ENCODE data around the gene FOSL2.

GRCh38 chr2:28377984-28378678, 14.5 kb upstream of the FOSL2 start:
- TF ChIP-seq, protein P1, sequence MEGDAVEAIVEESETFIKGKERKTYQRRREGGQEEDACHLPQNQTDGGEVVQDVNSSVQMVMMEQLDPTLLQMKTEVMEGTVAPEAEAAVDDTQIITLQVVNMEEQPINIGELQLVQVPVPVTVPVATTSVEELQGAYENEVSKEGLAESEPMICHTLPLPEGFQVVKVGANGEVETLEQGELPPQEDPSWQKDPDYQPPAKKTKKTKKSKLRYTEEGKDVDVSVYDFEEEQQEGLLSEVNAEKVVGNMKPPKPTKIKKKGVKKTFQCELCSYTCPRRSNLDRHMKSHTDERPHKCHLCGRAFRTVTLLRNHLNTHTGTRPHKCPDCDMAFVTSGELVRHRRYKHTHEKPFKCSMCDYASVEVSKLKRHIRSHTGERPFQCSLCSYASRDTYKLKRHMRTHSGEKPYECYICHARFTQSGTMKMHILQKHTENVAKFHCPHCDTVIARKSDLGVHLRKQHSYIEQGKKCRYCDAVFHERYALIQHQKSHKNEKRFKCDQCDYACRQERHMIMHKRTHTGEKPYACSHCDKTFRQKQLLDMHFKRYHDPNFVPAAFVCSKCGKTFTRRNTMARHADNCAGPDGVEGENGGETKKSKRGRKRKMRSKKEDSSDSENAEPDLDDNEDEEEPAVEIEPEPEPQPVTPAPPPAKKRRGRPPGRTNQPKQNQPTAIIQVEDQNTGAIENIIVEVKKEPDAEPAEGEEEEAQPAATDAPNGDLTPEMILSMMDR (IDR thresholded peaks at IDR 0.05; ENCODE audit: borderline replicate concordance, extremely low read depth, low read length, poor library complexity, severe bottlenecking): no peak
- no peak for TF ChIP-seq EZH2 (IDR thresholded peaks at IDR 0.05; ENCODE audit: borderline replicate concordance, low read depth, low read length, severe bottlenecking)
